Psoas muscle (tissue), 8 donors: ENCODE measurements around the gene ENKD1. TPM values are rescaled to one million over a fixed set of nuclear protein-coding genes. Genes with fewer than 3 reads are reported as not detected.

Experiments
- ATAC-seq, 4 donors: fragments of 200-7000 bp; cut with Tn5 transposase; one replicate each; pipeline ENCODE4 v1.9.1; 2020; ENCODE audit warnings: moderate library complexity in 3 of 4, mild to moderate bottlenecking in 2 of 4
- DNase-seq, 2 donors: peaks; one replicate each; pipeline ENCODE4 v3.0.0-alpha.2; 2020
- H3K27ac ChIP-seq: fragments of 200-600 bp; one replicate; pipeline ENCODE4 v1.8.0; 2022
- H3K27me3 ChIP-seq, 3 donors: fragments of 200-600 bp in 1 of 3; one replicate each; pipeline versions ENCODE4 v1.6.1 to v1.8.0; 2013 to 2022; ENCODE audit warnings: low read length in 2 of 3, mild to moderate bottlenecking in 2 of 3, moderate library complexity in 1 of 3; ENCODE audit not compliant: insufficient read depth in 3 of 3
- H3K36me3 ChIP-seq, 2 donors: fragments of 200-600 bp in 1 of 2; one replicate each; pipeline versions ENCODE4 v1.6.1 to v1.8.0; 2013 to 2022; ENCODE audit warnings: low read depth in 1 of 2, mild to moderate bottlenecking in 1 of 2, moderate library complexity in 1 of 2; ENCODE audit not compliant: insufficient read depth in 1 of 2
- H3K4me1 ChIP-seq: fragments of 200-600 bp; one replicate; pipeline ENCODE4 v1.8.0; 2022
- H3K4me3 ChIP-seq: fragments of 200-600 bp; one replicate; pipeline ENCODE4 v1.8.0; 2022; ENCODE audit warnings: mild to moderate bottlenecking
- H3K9me3 ChIP-seq: fragments of 200-600 bp; one replicate; pipeline ENCODE4 v1.8.0; 2022
- CTCF ChIP-seq: fragments of 200-600 bp; IDR thresholded peaks from one replicate; pipeline ENCODE4 v1.8.0; 2022; ENCODE audit warnings: antibody characterized with exemption
- WGBS, 3 donors: extraction: QIAGEN DNeasy Blood & Tissue Kit; methylation state at CpG; one replicate each; pipeline versions ENCODE4 v1.1.6 to v1.1.7; 2013; 5-methylcytosine and 5-hydroxymethylcytosine counted together
- intact Hi-C, 2 donors: fragments of 100-400 bp; cut with DNase I; formaldehyde crosslinking; loops; one replicate each; pipeline versions ENCODE4 v1.11.0 to v1.14.2; 2022
- polyA plus RNA-seq, 3 donors: library from polyadenylated mRNA; stranded (reverse); fragments of 200-250 nt; gene quantifications; one replicate each; pipeline ENCODE4 v1.2.3, GENCODE V29; 2013
- total RNA-seq, 4 donors: library from RNA; stranded (reverse); fragmentation: NEBNext Ultra II Directional in 2 of 4; extraction: Animal tissue kit (Norgen Biotek cat#: 25700) in 2 of 4; gene quantifications; one replicate each; pipeline versions ENCODE4 v1.2.1 to v1.2.4, GENCODE V29; 2021 to 2023
- donor health status: healthy with polysubstance abuse.
- donor health status: DM: no; HTN: no; CAD: no; lungs with moderate emphysema.
- donor health status: Bipolar disorder and iron deficiency.
- donor health status: healthy.
- donor health status: DM: yes; HTN: yes; CAD: no.
- donor health status: DM: no; HTN: no; CAD: no.
- donor health status: DM: no; HTN: no; CAD: no.
- donor health status: DM: yes; HTN: yes; CAD: no.

Gene ENKD1
- total and polyA plus RNA-seq, 7 donors, result 6.5 to 20.7 (median 7.6) TPM

DNA sequence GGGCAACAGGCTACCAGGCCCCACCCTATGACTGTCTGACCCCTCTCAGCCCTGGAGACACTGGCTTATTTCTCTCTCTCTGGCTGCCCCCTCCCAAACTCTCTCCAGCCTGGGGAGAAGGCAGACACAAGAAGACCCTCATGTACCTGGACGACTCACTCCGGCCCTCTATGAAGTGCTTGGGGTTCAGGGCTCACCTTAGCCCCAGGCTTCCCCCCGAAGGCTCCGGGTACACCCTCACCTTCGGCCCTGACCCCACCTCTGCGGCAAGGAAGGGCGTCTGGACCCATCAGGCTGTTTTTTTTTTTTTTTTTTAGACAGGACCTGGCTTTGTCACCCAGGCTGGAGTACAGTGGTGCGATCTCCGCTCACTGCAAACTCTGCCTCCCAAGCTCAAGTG lies 22.5 kb downstream of the ENKD1 start:
- H3K4me1 ChIP-seq, result peaks cover 24% of the 10 kb centered on the region
- peaks cover 0 to 41% (median 12%) of the 10 kb centered on the region in 3 donors for H3K27me3 ChIP-seq
- peaks cover 0 to 3% of the 10 kb centered on the region in 2 donors for H3K36me3 ChIP-seq
- WGBS, 3 donors, result 92 to 97% (median 93%) methylated on average over 7 to 9 of the region's 9 CpGs
- H3K4me3 ChIP-seq, result no peak overlapping the region
- no peak for TF ChIP-seq CTCF
- DNase-seq (no peak), ATAC-seq (no peak)
- no peaks in the 10 kb centered on the region for H3K9me3 ChIP-seq
- H3K27ac ChIP-seq, result no peak overlapping the region
- intact Hi-C loops, result loop anchor here (2.0 to 5.0 kb wide), 3 partner anchors 82 to 97 kb away; partner anchors contain the start of gene CTCF (in 2 of the 2)

DNA sequence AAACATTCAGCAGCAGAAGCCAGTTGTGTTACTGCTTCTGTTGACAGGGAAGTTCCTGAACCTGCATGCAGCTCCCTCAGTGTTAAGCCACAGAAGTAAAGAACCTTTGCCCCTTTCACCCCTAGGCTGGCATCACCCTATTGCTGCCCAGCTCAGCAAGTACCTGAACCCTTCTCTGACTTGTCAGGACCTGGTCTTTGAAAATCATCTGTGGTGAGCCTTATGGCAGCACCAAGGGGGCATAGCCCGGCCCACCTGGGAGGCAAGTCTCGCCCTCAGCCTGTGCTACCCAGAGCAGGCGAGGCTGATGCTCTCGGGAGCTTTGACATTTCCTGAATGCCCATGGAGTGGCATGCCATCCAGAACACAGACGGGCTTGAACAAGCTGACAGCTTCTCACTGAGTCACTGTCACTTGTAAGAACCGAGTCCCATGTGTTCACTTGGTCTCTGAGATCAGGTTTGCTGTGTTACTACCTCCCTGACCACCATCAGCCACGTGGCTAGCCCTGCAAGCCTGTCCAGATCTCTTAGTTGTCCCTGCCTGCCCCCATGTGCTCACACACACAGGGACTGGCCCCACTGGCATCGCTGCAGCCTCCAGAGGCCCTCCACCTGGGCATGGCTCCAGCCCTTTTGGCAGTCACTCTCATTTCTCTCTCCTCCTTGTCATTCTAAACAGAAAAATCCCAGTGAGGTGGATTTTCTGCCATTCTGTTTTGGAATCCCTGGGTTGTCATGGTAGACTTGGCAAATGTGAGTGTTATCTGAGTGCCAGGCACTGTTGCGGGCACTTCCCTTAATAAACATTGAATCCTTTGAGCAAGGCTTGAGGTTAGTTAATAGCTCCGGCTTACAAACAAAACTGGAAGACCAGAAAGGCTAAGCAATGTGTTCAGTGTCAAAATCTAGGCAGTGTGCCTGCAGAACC lies 24.5 kb downstream of the ENKD1 start:
- Histone ChIP-seq H3K9me3 (no peaks in the 10 kb centered on the region), H3K27me3 (peaks cover 0 to 21% (median 2%) of the 10 kb centered on the region in 3 donors), H3K4me1 (peaks cover 24% of the 10 kb centered on the region), H3K36me3 (peaks cover 10 to 23% of the 10 kb centered on the region in 2 donors), H3K27ac (peak overlapping the region; percentile 83), H3K4me3 (no peak overlapping the region)
- 26 to 37% (median 30%) methylated on average over 10 of the region's 10 CpGs for WGBS, 3 donors
- ATAC-seq (peak; percentile 85 to 94 (median 91)), DNase-seq (peak; percentile 64 to 87)
- no peak for TF ChIP-seq CTCF
- intact Hi-C loops, result loop anchor here (5.0 kb wide), 2 partner anchors 80 to 95 kb away; partner anchors contain the start of gene CTCF (in 2 of the 2)

GRCh38 chr16:67637625-67638024 lies 28.9 kb downstream of the ENKD1 start:
- no peak for TF ChIP-seq CTCF
- Histone ChIP-seq H3K4me1 (peaks cover 22% of the 10 kb centered on the region), H3K4me3 (no peak overlapping the region), H3K27me3 (no peaks in the 10 kb centered on the region), H3K36me3 (peaks cover 14 to 65% of the 10 kb centered on the region in 2 donors), H3K9me3 (no peaks in the 10 kb centered on the region), H3K27ac (no peak overlapping the region)
- DNase-seq, result no peak
- WGBS, 3 donors, result 81 to 82% (median 82%) methylated on average over 12 of the region's 12 CpGs
- intact Hi-C loops, result loop anchor here in 1 of 2 donors (2.0 kb wide), 1 partner anchor 19 kb away; no protein-coding TSS in a partner anchor
- ATAC-seq, result no peak

- no peak for TF ChIP-seq CTCF
- intact Hi-C loops, result loop anchor here in 1 of 2 donors (2.0 kb wide), 1 partner anchor 20 kb away; no protein-coding TSS in a partner anchor
- WGBS, 3 donors, result 84 to 89% (median 86%) methylated on average over 8 of the region's 8 CpGs
- Histone ChIP-seq H3K4me3 (no peak overlapping the region), H3K27me3 (no peaks in the 10 kb centered on the region), H3K9me3 (no peaks in the 10 kb centered on the region), H3K4me1 (peaks cover 14% of the 10 kb centered on the region), H3K36me3 (peaks cover 14 to 74% of the 10 kb centered on the region in 2 donors), H3K27ac (no peak overlapping the region)
- DNase-seq, result no peak
- no peak for ATAC-seq
These were observed 29.8 kb downstream of the ENKD1 start for GRCh38 chr16:67636713-67637112.
